SK-N-SH treated with all-trans-retinoic acid at 6 μM for 48 hours (cell line): ENCODE measurements around the gene IQSEC1.

Experiments
- ATAC-seq: fragments of 200-7000 bp; cut with Tn5 transposase; 3 replicates; pipeline ENCODE4 v1.9.1; 2020; ENCODE audit warnings: mild to moderate bottlenecking, moderate library complexity
- CSDC2 ChIP-seq: fragments of 250-450 bp; sonication (Bioruptor Pico); IDR thresholded peaks from 2 replicates; pipeline ENCODE4 v1.5.0; 2020; ENCODE audit warnings: mild to moderate bottlenecking, moderate library complexity
- GLIS3 ChIP-seq: fragments of 250-450 bp; sonication (Bioruptor Pico); IDR thresholded peaks from 2 replicates; pipeline ENCODE4 v1.5.0; 2020; ENCODE audit warnings: mild to moderate bottlenecking, moderate library complexity
- ISL1 ChIP-seq: fragments of 250-450 bp; sonication (Bioruptor Pico); IDR thresholded peaks from 2 replicates; pipeline ENCODE4 v2.1.2; 2022; ENCODE audit warnings: mild to moderate bottlenecking, moderate library complexity
- OSR1 ChIP-seq: fragments of 250-450 bp; sonication (Bioruptor Pico); IDR thresholded peaks from 2 replicates; pipeline ENCODE4 v1.8.0; 2022; ENCODE audit warnings: moderate library complexity, mild to moderate bottlenecking, inconsistent platforms
- PPARA ChIP-seq: fragments of 250-450 bp; sonication (Bioruptor Pico); IDR thresholded peaks from 2 replicates; pipeline ENCODE4 v1.5.0; 2020; ENCODE audit warnings: mild to moderate bottlenecking, borderline replicate concordance
- RARB ChIP-seq: fragments of 250-450 bp; sonication (Bioruptor Pico); IDR thresholded peaks from 2 replicates; pipeline ENCODE4 v1.8.0; 2021; ENCODE audit warnings: mild to moderate bottlenecking, moderate library complexity
- SNAI2 ChIP-seq: fragments of 250-450 bp; sonication (Bioruptor Pico); IDR thresholded peaks from 2 replicates; pipeline ENCODE4 v1.5.0; 2020; ENCODE audit warnings: mild to moderate bottlenecking, moderate library complexity
- TCF4 ChIP-seq: fragments of 250-450 bp; sonication (Bioruptor Pico); IDR thresholded peaks from 2 replicates; pipeline ENCODE4 v1.8.0; 2021; ENCODE audit warnings: mild to moderate bottlenecking, moderate library complexity, borderline replicate concordance
- TOX ChIP-seq: fragments of 250-450 bp; sonication (Bioruptor Pico); IDR thresholded peaks from 2 replicates; pipeline ENCODE4 v1.8.0; 2021; ENCODE audit warnings: mild to moderate bottlenecking, moderate library complexity, borderline replicate concordance
- ZFP3 ChIP-seq: fragments of 250-450 bp; sonication (Bioruptor Pico); IDR thresholded peaks from 2 replicates; pipeline ENCODE4 v1.5.0; 2020; ENCODE audit warnings: mild to moderate bottlenecking, moderate library complexity
- ZFP30 ChIP-seq: fragments of 450-650 bp; formaldehyde crosslinking; IDR thresholded peaks from 2 replicates; pipeline ENCODE4 v1.5.0; 2022; ENCODE audit warnings: mild to moderate bottlenecking, moderate library complexity
- ZNF565 ChIP-seq: fragments of 450-650 bp; formaldehyde crosslinking; conservative IDR thresholded peaks from 2 replicates; pipeline ENCODE4 v1.5.0; 2020; ENCODE audit warnings: low read depth, mild to moderate bottlenecking, moderate library complexity
- ZNF70 ChIP-seq: fragments of 450-650 bp; formaldehyde crosslinking; IDR thresholded peaks from 2 replicates; pipeline ENCODE4 v1.5.0; 2020; ENCODE audit warnings: mild to moderate bottlenecking, moderate library complexity
- ZNF8 ChIP-seq: fragments of 450-650 bp; formaldehyde crosslinking; IDR thresholded peaks from 2 replicates; pipeline ENCODE4 v1.5.0; 2020; ENCODE audit warnings: mild to moderate bottlenecking, moderate library complexity
- TF ChIP-seq, protein P1 (sequence below): fragments of 250-450 bp; sonication (Bioruptor Pico); IDR thresholded peaks from 2 replicates; pipeline ENCODE4 v1.8.0; 2020; ENCODE audit warnings: mild to moderate bottlenecking, moderate library complexity, borderline replicate concordance
- TF ChIP-seq, protein P2 (sequence below): fragments of 250-450 bp; sonication (Bioruptor Pico); IDR thresholded peaks from 2 replicates; pipeline ENCODE4 v1.5.1; 2020; ENCODE audit warnings: low read depth, mild to moderate bottlenecking, moderate library complexity
- TF ChIP-seq, protein P3 (sequence below): fragments of 250-450 bp; sonication (Bioruptor Pico); IDR thresholded peaks from 2 replicates; pipeline ENCODE4 v1.5.1; 2021; ENCODE audit warnings: mild to moderate bottlenecking, moderate library complexity
- TF ChIP-seq, protein P4 (sequence below): fragments of 250-450 bp; sonication (Bioruptor Pico); IDR thresholded peaks from 2 replicates; pipeline ENCODE4 v1.5.0; 2020; ENCODE audit warnings: mild to moderate bottlenecking, moderate library complexity

Gene IQSEC1

DNA sequence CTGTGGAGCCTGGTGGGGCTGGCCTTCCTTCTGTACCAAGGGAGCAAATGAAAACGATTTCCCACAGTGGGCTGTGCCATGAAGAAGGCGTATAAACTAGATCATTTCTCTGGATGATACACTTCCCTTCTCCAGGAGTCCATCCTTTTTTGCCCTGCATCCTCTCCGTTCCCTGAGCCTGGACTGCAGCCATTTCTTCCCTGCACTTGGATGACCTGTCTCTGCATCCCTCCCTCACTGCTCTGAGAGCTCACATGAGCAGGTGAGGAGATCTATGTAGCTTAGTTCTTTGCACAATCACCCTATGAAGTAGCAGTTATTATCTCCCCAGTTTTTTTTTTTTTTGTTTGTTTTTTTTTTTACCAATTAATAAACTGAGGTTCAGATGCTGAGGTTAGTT is 46.7 kb downstream of the IQSEC1 start:
- no peak for TF ChIP-seq ISL1 (CRISPR knock-in tag)
- TF ChIP-seq, protein P1, sequence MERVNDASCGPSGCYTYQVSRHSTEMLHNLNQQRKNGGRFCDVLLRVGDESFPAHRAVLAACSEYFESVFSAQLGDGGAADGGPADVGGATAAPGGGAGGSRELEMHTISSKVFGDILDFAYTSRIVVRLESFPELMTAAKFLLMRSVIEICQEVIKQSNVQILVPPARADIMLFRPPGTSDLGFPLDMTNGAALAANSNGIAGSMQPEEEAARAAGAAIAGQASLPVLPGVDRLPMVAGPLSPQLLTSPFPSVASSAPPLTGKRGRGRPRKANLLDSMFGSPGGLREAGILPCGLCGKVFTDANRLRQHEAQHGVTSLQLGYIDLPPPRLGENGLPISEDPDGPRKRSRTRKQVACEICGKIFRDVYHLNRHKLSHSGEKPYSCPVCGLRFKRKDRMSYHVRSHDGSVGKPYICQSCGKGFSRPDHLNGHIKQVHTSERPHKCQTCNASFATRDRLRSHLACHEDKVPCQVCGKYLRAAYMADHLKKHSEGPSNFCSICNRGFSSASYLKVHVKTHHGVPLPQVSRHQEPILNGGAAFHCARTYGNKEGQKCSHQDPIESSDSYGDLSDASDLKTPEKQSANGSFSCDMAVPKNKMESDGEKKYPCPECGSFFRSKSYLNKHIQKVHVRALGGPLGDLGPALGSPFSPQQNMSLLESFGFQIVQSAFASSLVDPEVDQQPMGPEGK, result no peak
- no peak for TF ChIP-seq CSDC2
- TF ChIP-seq SNAI2 (CRISPR knock-in tag), result no peak
- no peak for TF ChIP-seq PPARA (CRISPR knock-in tag)
- no peak for TF ChIP-seq TCF4
- no peak for TF ChIP-seq GLIS3
- no peak for TF ChIP-seq ZNF70 (CRISPR knock-in tag)
- TF ChIP-seq ZNF565 (CRISPR knock-in tag), result no peak
- no peak for TF ChIP-seq ZFP30 (CRISPR knock-in tag)
- TF ChIP-seq TOX (CRISPR knock-in tag), result no peak
- no peak for TF ChIP-seq RARB (CRISPR knock-in tag)

DNA sequence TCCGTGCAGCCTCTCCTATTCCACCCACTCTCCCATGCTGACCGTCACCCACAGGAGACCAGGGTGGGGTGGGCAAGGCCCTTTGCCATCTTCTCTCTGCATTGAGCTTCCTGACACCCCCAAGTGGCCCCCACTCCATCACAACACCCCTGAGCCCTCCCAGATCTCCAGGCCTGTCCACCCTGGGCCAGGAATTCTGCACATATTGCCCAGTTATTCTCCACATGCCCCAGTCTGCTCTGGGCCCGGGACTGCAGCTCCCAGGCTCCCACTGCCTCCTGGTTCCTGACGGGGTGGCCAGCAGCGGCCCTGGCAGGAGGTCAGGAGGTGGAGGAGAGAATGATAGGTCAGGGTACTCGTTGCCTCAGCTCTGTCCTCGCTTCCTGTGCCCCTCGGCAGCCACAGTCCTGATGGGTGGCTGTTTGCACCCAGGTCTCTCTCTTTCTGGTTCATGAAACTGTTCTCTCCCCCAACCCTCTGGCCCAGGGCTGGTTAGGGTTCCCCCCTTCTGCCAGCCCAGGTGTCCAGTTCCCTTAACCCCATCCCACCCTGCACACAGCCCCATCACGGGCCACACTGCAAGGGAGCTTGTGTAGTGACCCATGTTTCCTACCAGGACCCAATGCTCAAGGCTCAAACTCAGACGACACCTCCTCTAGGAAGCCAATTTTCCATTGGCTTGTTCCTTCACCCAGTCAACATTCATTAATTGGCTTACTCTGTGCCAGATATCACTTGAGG is 47.3 kb downstream of the IQSEC1 start:
- TF ChIP-seq, protein P1, result no peak
- TF ChIP-seq RARB (CRISPR knock-in tag) (no peak), ZFP30 (CRISPR knock-in tag) (no peak), GLIS3 (no peak), SNAI2 (CRISPR knock-in tag) (no peak)
- no peak for ATAC-seq

More for the DNA sequence above, 46.7 kb downstream of the IQSEC1 start:
- no peak for ATAC-seq

DNA sequence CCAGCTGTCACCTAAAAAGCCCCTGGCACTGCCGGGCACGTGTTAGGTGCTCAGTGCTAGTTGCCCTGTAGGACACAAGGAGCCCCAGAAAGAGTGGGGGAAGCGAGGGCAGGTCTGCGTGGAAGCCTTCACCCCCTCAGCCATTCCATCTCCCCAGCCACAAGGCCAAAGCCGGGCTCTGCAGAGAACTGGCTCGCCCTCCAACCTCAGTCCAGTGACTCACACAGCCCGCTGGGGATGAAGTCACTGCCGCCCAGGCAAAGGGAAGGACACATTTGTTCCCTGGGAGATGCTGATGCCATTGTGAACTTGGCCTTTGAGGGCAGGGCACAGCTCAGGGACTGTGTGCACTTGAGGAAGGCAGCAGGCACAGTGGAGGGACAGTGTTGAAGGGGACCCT is 48.1 kb downstream of the IQSEC1 start:
- TF ChIP-seq ZFP3 (CRISPR knock-in tag), result no peak
- TF ChIP-seq, protein P2, sequence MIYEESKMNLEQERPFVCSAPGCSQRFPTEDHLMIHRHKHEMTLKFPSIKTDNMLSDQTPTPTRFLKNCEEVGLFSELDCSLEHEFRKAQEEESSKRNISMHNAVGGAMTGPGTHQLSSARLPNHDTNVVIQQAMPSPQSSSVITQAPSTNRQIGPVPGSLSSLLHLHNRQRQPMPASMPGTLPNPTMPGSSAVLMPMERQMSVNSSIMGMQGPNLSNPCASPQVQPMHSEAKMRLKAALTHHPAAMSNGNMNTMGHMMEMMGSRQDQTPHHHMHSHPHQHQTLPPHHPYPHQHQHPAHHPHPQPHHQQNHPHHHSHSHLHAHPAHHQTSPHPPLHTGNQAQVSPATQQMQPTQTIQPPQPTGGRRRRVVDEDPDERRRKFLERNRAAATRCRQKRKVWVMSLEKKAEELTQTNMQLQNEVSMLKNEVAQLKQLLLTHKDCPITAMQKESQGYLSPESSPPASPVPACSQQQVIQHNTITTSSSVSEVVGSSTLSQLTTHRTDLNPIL (CRISPR knock-in tag), result 0 out of 2 replicates have a peak, but pooled peaks have one; percentile 23
- ATAC-seq, result peak; percentile 45

DNA sequence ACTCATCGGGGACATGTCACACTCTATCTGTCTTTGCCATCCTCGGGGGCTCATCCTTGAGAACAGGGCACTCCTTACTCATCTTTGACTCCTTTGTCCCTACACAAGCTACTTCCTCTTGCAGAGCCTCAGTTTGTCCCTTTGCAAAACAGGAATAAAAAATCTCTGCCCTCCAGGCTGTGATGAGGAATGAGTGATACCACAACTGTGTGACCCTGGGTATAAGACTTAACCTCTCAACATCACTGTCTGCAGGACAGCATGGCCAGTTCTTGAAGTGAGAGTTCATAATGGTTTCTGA is 48.5 kb downstream of the IQSEC1 start:
- ATAC-seq, result no peak
- TF ChIP-seq OSR1 (CRISPR knock-in tag) (no peak), ZNF8 (CRISPR knock-in tag) (no peak)
- TF ChIP-seq, protein P3, sequence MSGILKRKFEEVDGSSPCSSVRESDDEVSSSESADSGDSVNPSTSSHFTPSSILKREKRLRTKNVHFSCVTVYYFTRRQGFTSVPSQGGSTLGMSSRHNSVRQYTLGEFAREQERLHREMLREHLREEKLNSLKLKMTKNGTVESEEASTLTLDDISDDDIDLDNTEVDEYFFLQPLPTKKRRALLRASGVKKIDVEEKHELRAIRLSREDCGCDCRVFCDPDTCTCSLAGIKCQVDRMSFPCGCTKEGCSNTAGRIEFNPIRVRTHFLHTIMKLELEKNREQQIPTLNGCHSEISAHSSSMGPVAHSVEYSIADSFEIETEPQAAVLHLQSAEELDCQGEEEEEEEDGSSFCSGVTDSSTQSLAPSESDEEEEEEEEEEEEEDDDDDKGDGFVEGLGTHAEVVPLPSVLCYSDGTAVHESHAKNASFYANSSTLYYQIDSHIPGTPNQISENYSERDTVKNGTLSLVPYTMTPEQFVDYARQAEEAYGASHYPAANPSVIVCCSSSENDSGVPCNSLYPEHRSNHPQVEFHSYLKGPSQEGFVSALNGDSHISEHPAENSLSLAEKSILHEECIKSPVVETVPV, result no peak
- TF ChIP-seq, protein P1, result no peak
- TF ChIP-seq, protein P4, sequence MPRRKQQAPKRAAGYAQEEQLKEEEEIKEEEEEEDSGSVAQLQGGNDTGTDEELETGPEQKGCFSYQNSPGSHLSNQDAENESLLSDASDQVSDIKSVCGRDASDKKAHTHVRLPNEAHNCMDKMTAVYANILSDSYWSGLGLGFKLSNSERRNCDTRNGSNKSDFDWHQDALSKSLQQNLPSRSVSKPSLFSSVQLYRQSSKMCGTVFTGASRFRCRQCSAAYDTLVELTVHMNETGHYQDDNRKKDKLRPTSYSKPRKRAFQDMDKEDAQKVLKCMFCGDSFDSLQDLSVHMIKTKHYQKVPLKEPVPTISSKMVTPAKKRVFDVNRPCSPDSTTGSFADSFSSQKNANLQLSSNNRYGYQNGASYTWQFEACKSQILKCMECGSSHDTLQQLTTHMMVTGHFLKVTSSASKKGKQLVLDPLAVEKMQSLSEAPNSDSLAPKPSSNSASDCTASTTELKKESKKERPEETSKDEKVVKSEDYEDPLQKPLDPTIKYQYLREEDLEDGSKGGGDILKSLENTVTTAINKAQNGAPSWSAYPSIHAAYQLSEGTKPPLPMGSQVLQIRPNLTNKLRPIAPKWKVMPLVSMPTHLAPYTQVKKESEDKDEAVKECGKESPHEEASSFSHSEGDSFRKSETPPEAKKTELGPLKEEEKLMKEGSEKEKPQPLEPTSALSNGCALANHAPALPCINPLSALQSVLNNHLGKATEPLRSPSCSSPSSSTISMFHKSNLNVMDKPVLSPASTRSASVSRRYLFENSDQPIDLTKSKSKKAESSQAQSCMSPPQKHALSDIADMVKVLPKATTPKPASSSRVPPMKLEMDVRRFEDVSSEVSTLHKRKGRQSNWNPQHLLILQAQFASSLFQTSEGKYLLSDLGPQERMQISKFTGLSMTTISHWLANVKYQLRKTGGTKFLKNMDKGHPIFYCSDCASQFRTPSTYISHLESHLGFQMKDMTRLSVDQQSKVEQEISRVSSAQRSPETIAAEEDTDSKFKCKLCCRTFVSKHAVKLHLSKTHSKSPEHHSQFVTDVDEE (CRISPR knock-in tag), result no peak
